ENCODE data around the gene RANBP6. TPM values are rescaled to one million over a fixed set of nuclear protein-coding genes. Genes with fewer than 3 reads are reported as not detected.

The RANBP6 gene
- total RNA-seq, 4 donors from 2014 or later, result 6.0 to 11.6 (median 8.3) TPM

DNA sequence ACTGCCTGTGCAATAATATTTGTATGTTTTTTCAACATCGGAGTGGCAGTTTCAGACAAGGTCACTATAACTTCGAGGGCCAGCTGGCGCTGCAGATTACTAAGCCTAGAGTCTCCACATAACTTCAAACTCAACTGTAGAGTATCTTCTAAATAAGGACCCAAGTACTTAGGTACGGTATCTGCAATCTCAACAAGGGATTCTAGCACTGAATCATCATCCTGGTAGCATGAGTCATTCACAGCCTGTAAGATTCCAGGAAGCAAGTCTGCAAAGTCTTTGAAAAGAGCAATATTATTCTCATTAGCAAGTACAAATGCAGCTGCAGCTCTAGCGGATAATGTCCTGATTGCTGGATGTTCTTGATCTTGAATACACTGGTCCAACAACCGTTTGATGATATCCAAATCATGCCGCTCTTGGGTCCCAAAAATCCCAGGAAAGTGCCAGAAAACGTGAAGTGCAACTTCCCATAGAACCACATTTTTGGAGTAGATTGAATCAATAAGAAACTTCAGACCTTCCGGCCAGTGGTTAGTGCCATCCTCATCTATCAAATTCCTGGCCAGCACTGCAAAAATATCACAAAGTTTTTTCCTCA lies 654 bp downstream of the RANBP6 start:
- H3K4me1 ChIP-seq, result peaks cover 0 to 19% (median 0%) of the 10 kb centered on the region in 4 donors
- no peak for TF ChIP-seq POLR2A (IDR thresholded peaks at IDR 0.05)
- TF ChIP-seq, protein P1, sequence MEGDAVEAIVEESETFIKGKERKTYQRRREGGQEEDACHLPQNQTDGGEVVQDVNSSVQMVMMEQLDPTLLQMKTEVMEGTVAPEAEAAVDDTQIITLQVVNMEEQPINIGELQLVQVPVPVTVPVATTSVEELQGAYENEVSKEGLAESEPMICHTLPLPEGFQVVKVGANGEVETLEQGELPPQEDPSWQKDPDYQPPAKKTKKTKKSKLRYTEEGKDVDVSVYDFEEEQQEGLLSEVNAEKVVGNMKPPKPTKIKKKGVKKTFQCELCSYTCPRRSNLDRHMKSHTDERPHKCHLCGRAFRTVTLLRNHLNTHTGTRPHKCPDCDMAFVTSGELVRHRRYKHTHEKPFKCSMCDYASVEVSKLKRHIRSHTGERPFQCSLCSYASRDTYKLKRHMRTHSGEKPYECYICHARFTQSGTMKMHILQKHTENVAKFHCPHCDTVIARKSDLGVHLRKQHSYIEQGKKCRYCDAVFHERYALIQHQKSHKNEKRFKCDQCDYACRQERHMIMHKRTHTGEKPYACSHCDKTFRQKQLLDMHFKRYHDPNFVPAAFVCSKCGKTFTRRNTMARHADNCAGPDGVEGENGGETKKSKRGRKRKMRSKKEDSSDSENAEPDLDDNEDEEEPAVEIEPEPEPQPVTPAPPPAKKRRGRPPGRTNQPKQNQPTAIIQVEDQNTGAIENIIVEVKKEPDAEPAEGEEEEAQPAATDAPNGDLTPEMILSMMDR (IDR thresholded peaks at IDR 0.05), result no peak
- DNase-seq, result no peak

DNA sequence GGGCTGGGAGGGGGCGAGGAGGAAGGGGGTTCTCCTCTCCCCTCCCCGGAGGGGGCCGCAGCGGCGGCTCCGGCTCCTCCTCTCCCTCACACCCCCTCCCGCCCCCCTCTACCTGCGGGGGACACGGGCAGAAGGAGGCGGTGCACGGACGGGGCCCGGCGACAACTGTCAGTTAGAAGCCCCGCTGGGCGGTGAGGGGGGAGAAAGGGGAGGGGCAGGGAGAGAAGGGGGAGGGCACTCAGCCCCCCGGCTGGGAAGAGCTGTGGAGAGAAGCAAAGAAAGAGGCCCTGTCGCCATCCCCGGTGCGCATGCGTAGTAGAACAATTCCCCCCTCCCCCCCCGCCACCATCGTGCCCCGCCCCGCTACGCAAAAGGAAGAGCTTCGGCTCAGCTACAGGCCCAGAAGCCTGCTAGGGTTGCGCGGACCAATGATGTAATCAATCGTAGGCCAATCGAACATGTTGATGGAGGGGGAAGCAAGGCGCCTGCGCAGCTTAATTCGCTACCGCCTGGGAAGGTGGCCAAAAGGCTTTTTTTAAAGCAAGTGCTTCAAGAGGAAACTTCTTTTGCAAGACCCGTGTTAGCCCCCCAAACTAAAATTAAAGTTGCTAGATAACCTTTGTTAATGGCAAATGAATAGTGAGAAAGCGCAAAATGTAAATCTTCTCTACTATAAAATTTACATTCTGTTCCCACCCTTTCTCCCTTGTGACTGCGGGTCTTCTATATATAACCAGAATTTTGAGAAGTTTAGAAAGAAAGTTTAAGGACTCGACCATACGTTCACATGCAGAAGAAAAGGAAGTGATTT lies 7.0 kb downstream of the RANBP6 start:
- H3K27ac ChIP-seq, result peak overlapping the region; percentile 98 to 99 (median 98)
- DNase-seq, result peak; percentile 92 to 98 (median 97)
- H3K9me3 ChIP-seq, result no peaks in the 10 kb centered on the region
- H3K27me3 ChIP-seq, result no peaks in the 10 kb centered on the region
- peaks cover 0 to 29% (median 6%) of the 10 kb centered on the region in 4 donors for H3K4me1 ChIP-seq
- TF ChIP-seq POLR2A (IDR thresholded peaks at IDR 0.05), result peak in 1 of 2 donors; percentile 63
- TF ChIP-seq, protein P1 (IDR thresholded peaks at IDR 0.05), result no peak
- peaks cover 0 to 9% (median 0%) of the 10 kb centered on the region in 3 donors for H3K36me3 ChIP-seq
- H3K4me3 ChIP-seq, result peak overlapping the region; percentile 86 to 92 (median 90)

More for the DNA sequence above, 654 bp downstream of the RANBP6 start:
- H3K4me3 ChIP-seq, result peak overlapping the region; percentile 50 to 75 (median 64)
- peaks cover 0 to 5% (median 0%) of the 10 kb centered on the region in 3 donors for H3K36me3 ChIP-seq
- H3K27me3 ChIP-seq, result no peaks in the 10 kb centered on the region
- H3K9me3 ChIP-seq, result no peaks in the 10 kb centered on the region
- peak overlapping the region; percentile 71 to 85 (median 78) for H3K27ac ChIP-seq

DNA sequence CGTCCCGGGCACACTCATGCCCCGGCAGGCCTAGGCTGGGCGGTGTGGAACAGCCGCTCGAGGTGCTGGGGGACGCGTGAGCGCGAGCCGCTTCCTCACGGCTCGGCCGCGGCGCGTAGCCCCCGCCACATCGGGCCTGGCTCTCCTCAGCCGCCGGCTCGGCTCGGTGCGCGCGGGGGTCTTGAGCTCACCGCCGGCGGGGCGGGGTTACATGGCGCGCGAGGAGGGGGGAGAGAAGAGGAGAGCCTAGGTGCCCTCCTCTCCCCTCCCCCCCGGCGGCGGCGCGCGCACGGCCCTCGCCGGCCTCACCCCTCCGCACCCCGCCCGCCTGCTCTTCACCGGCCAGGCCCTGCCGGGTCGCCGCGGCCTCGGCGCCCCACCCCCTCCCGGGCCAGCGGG lies 7.7 kb downstream of the RANBP6 start:
- peak; percentile 80 to 89 (median 88) for DNase-seq
- TF ChIP-seq, protein P1 (IDR thresholded peaks at IDR 0.05), result no peak
- TF ChIP-seq POLR2A (IDR thresholded peaks at IDR 0.05), result no peak
- Histone ChIP-seq H3K36me3 (peaks cover 0 to 9% (median 0%) of the 10 kb centered on the region in 3 donors), H3K4me3 (peak overlapping the region; percentile 86 to 92 (median 90)), H3K27me3 (no peaks in the 10 kb centered on the region), H3K9me3 (no peaks in the 10 kb centered on the region), H3K4me1 (peaks cover 0 to 26% (median 6%) of the 10 kb centered on the region in 4 donors), H3K27ac (peak overlapping the region; percentile 98 to 99 (median 98))

DNA sequence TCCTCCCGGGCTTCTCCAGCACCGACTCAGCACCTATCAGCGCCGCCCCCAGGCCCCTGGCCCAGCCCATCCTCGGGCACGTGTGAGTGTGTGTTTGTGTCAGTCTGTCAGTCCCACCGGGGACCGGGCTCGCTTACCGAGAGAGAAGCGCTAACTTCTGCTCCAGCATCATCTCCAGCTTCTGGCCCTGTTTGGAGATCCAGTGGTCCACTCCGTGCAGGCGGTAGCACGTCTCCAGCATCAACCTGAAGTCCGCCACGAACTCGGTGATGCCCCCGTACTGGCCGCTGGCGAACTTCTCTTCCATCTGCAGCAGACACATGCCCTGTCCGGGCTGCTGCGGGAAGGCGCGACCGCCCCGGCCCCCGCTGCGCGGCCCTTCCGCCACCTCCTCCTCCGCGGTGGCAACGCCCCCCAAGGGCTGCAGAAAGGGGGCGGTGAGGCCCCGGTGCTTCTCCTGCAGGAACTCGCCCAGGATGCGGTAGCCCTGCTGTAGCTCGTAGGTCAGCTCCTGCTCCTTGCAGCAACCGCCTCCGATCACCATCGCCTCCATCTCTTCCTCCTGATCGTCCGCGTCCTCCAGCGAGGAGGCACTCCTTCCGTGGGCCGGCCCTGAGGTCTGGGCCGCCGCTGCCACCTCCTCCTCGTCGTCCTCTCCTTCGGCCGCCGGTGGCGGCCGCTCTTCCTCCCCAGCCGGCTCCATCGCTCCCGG lies 8.2 kb downstream of the RANBP6 start:
- DNase-seq, result peak; percentile 93 to 96 (median 95)
- H3K27ac ChIP-seq, result peak overlapping the region; percentile 98 to 99 (median 98)
- no peaks in the 10 kb centered on the region for H3K9me3 ChIP-seq
- no peaks in the 10 kb centered on the region for H3K27me3 ChIP-seq
- H3K4me3 ChIP-seq, result peak overlapping the region; percentile 86 to 92 (median 90)
- peaks cover 0 to 4% (median 0%) of the 10 kb centered on the region in 3 donors for H3K36me3 ChIP-seq
- H3K4me1 ChIP-seq, result peaks cover 0 to 26% (median 6%) of the 10 kb centered on the region in 4 donors
- peak in 1 of 2 donors; percentile 16 for TF ChIP-seq POLR2A (IDR thresholded peaks at IDR 0.05)
- TF ChIP-seq, protein P1 (IDR thresholded peaks at IDR 0.05), result no peak

DNA sequence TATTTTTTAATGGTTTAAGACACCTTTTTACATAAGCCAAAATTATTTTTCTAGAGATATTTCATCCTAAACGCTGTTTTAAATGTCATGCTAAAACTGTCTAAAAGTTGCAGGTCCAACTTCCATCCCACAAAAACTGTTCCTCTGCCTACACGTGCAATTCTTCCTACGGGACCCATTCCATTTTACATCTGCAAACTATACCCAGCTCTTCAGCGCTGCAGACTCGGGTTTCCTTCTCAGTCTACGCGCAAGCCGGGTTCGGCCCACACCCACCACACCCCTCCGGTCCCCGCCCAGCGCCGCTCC lies 8.7 kb downstream of the RANBP6 start:
- Histone ChIP-seq H3K4me3 (peak overlapping the region; percentile 86 to 92 (median 90)), H3K27me3 (no peaks in the 10 kb centered on the region), H3K36me3 (peaks cover 0 to 4% (median 0%) of the 10 kb centered on the region in 3 donors), H3K27ac (peak overlapping the region; percentile 98 to 99 (median 98)), H3K4me1 (peaks cover 0 to 26% (median 6%) of the 10 kb centered on the region in 4 donors), H3K9me3 (no peaks in the 10 kb centered on the region)
- no peak for DNase-seq
- TF ChIP-seq POLR2A (IDR thresholded peaks at IDR 0.05), result no peak
- TF ChIP-seq, protein P1 (IDR thresholded peaks at IDR 0.05), result no peak
